Effector memory CD4-positive, alpha-beta T cell (primary cell): ENCODE data around the gene CCDC93.
"Not testable (repeated sequence)": the region's sequence is repeated elsewhere in the genome, so short reads cannot be mapped to it uniquely, and the experiment has no call there.

Experiments used
- DNase-seq, 3 donors: peaks; one replicate each; pipeline ENCODE4 v3.0.0-alpha.2; 2020
- H3K27ac ChIP-seq: 2 replicates; pipeline ENCODE4 v1.7.0; 2013; ENCODE audit warnings: mild to moderate bottlenecking, low read length, moderate library complexity; ENCODE audit not compliant: insufficient read depth, poor library complexity, severe bottlenecking
- H3K27me3 ChIP-seq: replicated peaks from 2 replicates; pipeline ENCODE4 v1.7.0; 2013; ENCODE audit warnings: mild to moderate bottlenecking, low read length; ENCODE audit not compliant: insufficient read depth, control insufficient read depth, poor library complexity, severe bottlenecking
- H3K36me3 ChIP-seq: 2 replicates; pipeline ENCODE4 v1.7.0; 2013; ENCODE audit warnings: mild to moderate bottlenecking, low read length, moderate library complexity; ENCODE audit not compliant: control insufficient read depth, insufficient read depth
- H3K4me1 ChIP-seq: 2 replicates; pipeline ENCODE4 v1.7.0; 2013; ENCODE audit warnings: low read length, mild to moderate bottlenecking; ENCODE audit not compliant: control insufficient read depth, insufficient read depth, poor library complexity, severe bottlenecking
- H3K4me3 ChIP-seq: 2 replicates; pipeline ENCODE4 v1.7.0; 2013; ENCODE audit warnings: low read length, low read depth, mild to moderate bottlenecking; ENCODE audit not compliant: insufficient read depth, poor library complexity, severe bottlenecking
- H3K9me3 ChIP-seq: 2 replicates; pipeline ENCODE4 v1.7.0; 2013; ENCODE audit warnings: mild to moderate bottlenecking, low read length, moderate library complexity; ENCODE audit not compliant: control insufficient read depth

CCDC93 gene

DNA sequence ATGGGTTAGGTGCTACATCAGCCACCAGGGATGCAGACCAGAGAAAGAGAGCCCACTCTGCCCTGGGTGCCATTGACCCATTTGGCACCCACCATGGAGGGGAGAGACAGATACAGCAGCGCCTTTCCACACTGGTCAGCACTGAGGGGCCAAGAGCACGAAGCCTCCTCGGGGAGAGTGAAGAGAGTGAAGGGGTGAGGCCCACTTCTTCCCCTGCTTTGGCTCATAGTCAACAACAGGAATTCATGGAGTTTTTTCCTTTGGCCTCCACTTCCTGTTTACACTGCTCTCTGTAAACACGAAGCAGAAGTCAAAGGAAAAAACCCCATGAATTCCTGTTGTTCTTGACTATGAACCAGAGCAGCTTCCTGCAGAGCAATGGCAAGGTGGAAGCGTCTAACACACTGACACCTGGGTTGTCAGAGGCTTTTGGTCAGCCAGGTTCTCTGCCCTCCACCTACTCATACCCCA lies 80.0 kb downstream of the CCDC93 start:
- DNase-seq = no peak
- H3K27ac ChIP-seq = no peak overlapping the region
- H3K4me1 ChIP-seq = no peaks in the 10 kb centered on the region
- H3K4me3 ChIP-seq = no peak overlapping the region
- H3K27me3 ChIP-seq = no peaks in the 10 kb centered on the region
- peaks cover 98% of the 10 kb centered on the region for H3K36me3 ChIP-seq
- no peaks in the 10 kb centered on the region for H3K9me3 ChIP-seq

DNA sequence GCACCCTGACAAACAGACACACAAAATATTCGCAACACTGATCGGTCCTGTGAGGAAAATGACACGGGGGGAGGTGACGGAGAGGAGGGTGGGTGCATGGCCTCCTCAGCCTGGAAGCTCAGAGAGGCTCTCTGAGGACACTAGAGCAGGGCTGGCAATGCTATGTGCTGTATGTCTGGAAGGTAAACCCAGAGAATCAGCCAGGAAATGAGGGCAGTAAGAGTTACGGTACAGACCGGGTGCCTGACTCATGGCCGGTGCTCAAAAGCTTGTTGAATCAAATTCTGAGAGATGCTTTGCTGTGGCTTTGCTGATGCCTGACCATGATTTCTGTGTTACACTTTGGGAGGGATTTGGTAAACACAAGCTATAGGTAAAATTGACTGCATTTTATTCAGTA lies 81.9 kb downstream of the CCDC93 start:
- Histone ChIP-seq H3K27ac (no peak overlapping the region), H3K4me1 (no peaks in the 10 kb centered on the region), H3K27me3 (no peaks in the 10 kb centered on the region), H3K4me3 (no peak overlapping the region), H3K9me3 (no peaks in the 10 kb centered on the region), H3K36me3 (peaks cover 81% of the 10 kb centered on the region)
- DNase-seq = no peak

DNA sequence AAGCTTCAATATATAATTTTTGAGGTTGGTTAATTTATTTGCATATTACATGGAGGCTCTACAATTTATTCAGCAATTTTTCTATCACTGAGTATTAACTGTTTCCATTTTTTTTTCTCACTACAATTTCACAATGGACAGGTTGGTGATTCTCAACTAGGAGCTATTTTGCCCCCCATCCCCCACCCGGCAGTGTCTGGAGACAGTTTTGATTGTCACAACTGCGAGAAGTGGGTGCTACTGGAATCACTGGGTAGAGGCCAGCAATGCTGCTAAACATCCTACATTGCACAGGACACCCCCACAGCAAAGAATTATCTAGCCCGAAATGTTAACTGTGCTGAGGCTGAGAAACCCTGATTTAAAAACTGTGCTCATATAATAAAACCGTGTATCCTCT lies 82.6 kb downstream of the CCDC93 start:
- no peak overlapping the region for H3K27ac ChIP-seq
- no peaks in the 10 kb centered on the region for H3K27me3 ChIP-seq
- no peak for DNase-seq
- peaks cover 74% of the 10 kb centered on the region for H3K36me3 ChIP-seq
- H3K4me3 ChIP-seq = no peak overlapping the region
- H3K9me3 ChIP-seq = no peaks in the 10 kb centered on the region
- no peaks in the 10 kb centered on the region for H3K4me1 ChIP-seq

DNA sequence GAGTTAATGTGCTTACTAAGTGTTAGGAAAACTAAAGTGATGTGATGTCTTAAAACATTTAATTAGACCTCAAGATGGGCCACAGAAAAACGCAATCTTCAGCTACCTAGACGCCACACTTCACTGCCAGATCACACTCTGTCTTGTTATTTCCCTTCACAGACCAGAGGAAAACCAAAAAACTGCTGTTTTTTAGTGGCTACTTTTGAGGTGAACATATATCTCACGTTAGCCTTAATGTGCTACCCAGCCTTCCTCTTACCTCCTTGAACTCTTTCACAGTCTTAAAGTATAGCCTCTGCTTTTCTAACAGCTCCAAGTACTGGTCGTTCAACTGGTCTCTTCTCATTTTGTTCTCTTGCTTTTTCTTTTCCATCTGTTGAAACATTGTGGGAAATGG lies 83.1 kb downstream of the CCDC93 start:
- Histone ChIP-seq H3K27me3 (no peaks in the 10 kb centered on the region), H3K36me3 (peaks cover 69% of the 10 kb centered on the region), H3K9me3 (no peaks in the 10 kb centered on the region), H3K27ac (no peak overlapping the region), H3K4me3 (no peak overlapping the region), H3K4me1 (no peaks in the 10 kb centered on the region)
- DNase-seq = no peak

DNA sequence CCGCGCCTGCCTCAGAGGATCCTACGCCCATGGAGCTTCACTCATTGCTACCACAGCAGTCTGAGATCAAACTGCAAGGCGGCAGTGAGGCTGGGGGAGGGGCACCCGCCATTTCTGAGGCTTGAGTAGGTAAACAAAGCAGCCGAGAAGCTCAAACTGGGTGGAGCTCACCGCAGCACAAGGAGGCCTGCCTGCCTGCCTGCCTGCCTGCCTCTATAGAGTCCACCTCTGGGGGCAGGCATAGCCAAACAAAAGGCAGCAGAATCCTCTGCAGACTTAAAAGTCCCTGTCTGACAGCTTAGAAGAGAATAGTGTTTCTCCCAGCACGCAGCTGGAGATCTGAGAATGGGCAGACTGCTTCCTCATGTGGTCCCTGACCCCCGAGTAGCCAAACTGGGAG lies 90.4 kb downstream of the CCDC93 start:
- not testable (repeated sequence) for DNase-seq, H3K9me3 ChIP-seq, H3K27me3 ChIP-seq, H3K4me3 ChIP-seq, H3K4me1 ChIP-seq, H3K27ac ChIP-seq
- H3K36me3 ChIP-seq = peaks cover 42% of the 10 kb centered on the region

DNA sequence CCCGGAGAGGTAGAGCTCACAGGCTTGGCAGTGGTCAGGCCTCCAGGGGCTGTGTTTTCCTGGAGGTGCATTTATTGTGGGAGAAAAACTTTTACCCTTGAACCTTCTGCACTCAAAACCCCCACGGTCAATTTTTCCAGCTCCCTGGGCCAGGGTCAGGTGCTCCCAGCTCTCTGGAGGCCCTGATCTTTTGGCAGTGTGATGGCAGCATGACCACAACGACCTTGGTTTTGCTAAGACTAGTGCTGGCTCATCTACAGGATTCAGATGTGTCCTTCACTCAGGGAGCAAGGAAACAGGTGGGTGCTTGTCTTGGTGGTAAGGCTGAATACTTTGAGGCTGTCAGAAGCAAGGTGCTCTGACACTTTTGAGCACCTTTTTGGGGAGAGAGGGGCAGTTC lies 92.3 kb downstream of the CCDC93 start:
- no peaks in the 10 kb centered on the region for H3K9me3 ChIP-seq
- H3K27me3 ChIP-seq = no peaks in the 10 kb centered on the region
- H3K27ac ChIP-seq = no peak overlapping the region
- no peak for DNase-seq
- no peak overlapping the region for H3K4me3 ChIP-seq
- peaks cover 52% of the 10 kb centered on the region for H3K36me3 ChIP-seq
- H3K4me1 ChIP-seq = no peaks in the 10 kb centered on the region

DNA sequence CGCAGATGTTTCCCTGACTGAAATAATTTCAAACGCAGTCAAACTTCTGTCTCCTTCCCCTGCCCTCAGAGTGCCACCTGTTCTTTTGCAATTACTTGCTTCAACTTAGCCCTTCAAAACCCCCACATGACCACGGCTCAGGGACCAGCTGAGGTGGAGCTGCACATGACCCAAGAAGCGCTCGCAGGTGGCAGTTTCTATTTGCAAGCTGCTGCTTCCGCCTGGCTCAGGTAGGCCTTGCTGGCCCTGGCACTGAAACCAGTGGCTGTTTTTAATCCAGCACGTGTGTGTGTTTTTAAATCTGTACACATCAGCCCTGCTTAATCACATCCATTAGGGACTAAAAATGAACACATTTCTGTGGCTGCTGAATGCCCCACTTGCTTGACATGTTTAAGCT lies 95.3 kb downstream of the CCDC93 start:
- no peak overlapping the region for H3K27ac ChIP-seq
- no peaks in the 10 kb centered on the region for H3K4me1 ChIP-seq
- no peaks in the 10 kb centered on the region for H3K27me3 ChIP-seq
- H3K9me3 ChIP-seq = no peaks in the 10 kb centered on the region
- DNase-seq = no peak
- no peak overlapping the region for H3K4me3 ChIP-seq
- H3K36me3 ChIP-seq = peaks cover 52% of the 10 kb centered on the region

DNA sequence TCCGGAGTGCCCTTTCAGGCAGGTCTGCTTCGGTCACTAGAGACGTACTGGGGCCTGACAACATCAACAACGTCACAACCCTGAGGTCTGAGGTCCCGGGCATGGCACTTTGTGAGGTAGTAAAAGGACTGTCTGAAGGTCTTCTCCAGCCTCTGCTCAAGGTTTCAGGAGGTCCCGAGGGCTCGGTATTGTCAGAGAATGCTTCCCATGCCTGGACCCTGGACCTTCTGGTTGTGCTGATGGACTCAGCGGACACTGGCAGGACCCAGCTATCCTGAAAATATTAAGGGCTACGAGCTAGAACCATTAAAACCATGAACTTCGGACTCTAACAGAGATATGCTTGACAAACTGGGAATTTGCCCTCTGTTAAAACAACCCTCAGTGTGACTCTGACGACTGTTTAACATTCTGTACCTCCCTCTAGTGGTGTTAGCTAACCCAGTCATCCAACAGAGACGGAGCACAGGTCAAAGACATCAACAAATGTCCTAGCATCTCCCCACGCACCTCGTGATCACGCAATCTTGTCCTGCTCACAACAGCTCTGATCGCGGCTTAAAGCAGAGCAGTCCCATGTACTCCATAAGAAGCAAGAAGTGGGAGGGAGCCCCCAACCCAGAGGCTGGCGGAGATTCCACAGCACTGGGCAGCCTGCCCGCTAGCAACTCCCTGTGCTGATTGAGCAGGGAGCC lies 96.5 kb downstream of the CCDC93 start:
- Histone ChIP-seq H3K4me1 (no peaks in the 10 kb centered on the region), H3K27ac (no peak overlapping the region), H3K36me3 (peaks cover 46% of the 10 kb centered on the region), H3K4me3 (no peak overlapping the region), H3K27me3 (no peaks in the 10 kb centered on the region), H3K9me3 (no peaks in the 10 kb centered on the region)
- no peak for DNase-seq

DNA sequence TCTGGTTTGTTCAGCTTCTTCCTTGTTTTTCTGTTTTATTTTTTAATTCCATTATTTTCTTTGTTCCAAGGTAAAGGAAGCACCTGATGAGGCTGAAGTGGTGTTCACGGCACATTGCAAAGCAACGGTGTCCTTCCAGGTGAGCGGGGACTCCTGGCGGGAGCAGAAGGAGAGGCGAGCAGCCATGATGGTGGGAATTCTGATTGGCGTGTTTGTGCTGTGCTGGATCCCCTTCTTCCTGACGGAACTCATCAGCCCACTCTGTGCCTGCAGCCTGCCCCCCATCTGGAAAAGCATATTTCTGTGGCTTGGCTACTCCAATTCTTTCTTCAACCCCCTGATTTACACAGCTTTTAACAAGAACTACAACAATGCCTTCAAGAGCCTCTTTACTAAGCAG lies 110.9 kb downstream of the CCDC93 start:
- no peak overlapping the region for H3K4me3 ChIP-seq
- no peaks in the 10 kb centered on the region for H3K27me3 ChIP-seq
- no peak overlapping the region for H3K27ac ChIP-seq
- no peak for DNase-seq
- H3K36me3 ChIP-seq = no peaks in the 10 kb centered on the region
- H3K4me1 ChIP-seq = no peaks in the 10 kb centered on the region
- peaks cover 11% of the 10 kb centered on the region for H3K9me3 ChIP-seq

DNA sequence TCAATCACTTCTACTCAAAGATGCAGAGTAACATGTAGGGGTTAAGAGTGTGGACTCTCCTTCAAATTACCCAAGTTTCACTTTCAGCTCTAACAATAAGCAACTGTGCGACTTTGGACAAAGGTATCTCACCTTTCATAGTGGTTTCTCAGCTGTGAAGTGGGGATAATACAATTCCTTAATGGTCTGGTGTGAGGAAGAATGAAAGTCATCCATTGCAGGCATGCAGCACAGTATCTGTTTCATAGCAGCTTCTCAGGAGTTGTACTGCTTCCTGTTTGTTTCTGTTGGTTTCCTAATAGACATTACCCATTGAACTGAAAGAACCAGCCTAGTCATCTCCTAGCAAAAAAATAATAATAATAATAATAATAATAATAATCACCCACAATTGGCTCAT lies 125.0 kb downstream of the CCDC93 start:
- Histone ChIP-seq H3K27ac (no peak overlapping the region), H3K36me3 (no peaks in the 10 kb centered on the region), H3K9me3 (no peaks in the 10 kb centered on the region), H3K27me3 (no peaks in the 10 kb centered on the region), H3K4me3 (no peak overlapping the region), H3K4me1 (no peaks in the 10 kb centered on the region)
- no peak for DNase-seq
